SU-DHL-6 (cell line): Measurements from ENCODE around the gene GDAP2.

ENCODE experiments used
- EZH2phosphoT487 ChIP-seq: fragments of 200-600 bp; sonication (generic), shearing (Covaris generic); conservative IDR thresholded peaks from 2 replicates; pipeline ENCODE4 v1.6.1; 2018; ENCODE audit warnings: mild to moderate bottlenecking, antibody characterized with exemption, low read length, moderate library complexity, mixed read lengths
- TF ChIP-seq, protein P1 (sequence below): fragments of 200-600 bp; sonication (generic); IDR thresholded peaks from one replicate; pipeline ENCODE4 v1.5.1; 2017; ENCODE audit warnings: antibody characterized with exemption, mild to moderate bottlenecking, low read length, moderate library complexity; ENCODE audit not compliant: insufficient read depth, poor library complexity, severe bottlenecking

DNA sequence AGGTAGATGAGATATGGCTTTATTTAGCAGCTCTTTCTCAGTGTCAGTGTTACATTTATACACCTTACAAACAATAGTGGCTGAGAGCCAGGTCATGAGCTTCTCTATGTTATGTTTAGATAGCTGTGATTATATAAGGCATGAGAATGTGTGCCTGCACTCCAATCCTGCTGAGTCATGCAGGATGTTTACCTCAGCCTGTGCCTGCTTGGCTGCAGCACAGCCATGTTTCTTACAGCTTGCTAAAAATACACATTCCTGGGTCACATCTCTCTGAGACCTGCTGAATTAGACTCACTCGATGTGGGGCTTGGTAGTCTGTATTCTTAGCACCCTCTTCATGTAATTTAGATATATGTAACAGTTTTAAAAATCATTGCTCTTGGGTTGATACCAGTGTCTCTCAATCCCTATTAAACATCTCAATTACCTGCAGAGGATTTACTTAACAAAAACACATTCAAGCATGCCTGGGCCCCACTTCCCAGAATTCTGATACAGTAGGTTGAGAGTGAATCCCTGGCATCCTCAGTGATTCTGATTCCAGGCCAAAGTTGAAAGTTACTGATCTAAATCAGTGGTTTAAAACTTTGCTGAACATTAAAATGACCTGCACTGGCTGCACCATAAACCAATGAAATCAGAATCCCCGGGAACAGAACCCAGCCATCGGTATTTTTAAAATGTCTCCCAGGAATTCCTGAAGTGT is 107.5 kb downstream of the GDAP2 start:
- TF ChIP-seq, protein P1, sequence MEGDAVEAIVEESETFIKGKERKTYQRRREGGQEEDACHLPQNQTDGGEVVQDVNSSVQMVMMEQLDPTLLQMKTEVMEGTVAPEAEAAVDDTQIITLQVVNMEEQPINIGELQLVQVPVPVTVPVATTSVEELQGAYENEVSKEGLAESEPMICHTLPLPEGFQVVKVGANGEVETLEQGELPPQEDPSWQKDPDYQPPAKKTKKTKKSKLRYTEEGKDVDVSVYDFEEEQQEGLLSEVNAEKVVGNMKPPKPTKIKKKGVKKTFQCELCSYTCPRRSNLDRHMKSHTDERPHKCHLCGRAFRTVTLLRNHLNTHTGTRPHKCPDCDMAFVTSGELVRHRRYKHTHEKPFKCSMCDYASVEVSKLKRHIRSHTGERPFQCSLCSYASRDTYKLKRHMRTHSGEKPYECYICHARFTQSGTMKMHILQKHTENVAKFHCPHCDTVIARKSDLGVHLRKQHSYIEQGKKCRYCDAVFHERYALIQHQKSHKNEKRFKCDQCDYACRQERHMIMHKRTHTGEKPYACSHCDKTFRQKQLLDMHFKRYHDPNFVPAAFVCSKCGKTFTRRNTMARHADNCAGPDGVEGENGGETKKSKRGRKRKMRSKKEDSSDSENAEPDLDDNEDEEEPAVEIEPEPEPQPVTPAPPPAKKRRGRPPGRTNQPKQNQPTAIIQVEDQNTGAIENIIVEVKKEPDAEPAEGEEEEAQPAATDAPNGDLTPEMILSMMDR, result no peak
- TF ChIP-seq EZH2phosphoT487, result no peak
